NCI-H748 (cell line): ENCODE results near the gene EHF.

Source experiments
- DNase-seq: peaks from one replicate; lab custom pipeline; 2025; ENCODE audit not compliant: unreplicated experiment; lab: John Stamatoyannopoulos, UW

Gene EHF

GRCh38 chr11:34623463-34623862, 2.6 kb downstream of the EHF start:
- no peak for DNase-seq

- DNase-seq = no peak
Observed at GRCh38 chr11:34624069-34624468, 3.2 kb downstream of the EHF start.

- DNase-seq = no peak
Observed at GRCh38 chr11:34625576-34625975, 4.7 kb downstream of the EHF start.

DNA sequence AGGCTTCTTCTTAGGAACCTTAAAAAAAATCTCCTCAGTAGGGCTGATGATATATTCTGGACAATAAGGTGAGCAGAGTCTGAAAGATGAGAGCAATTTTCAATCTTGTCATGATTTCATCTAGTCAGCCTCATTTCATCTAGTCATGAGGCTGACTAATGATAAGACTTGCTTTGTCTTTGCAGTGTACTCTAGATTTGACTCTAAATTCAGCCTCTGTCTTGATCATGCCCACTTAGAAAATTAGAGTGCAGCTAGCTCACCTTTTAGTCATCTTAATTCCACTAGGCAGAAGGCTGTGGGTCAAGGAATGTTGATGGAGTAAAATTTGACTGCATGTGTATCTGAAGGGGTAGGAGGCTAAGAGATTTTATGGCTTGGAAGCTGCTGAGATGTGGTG, 5.5 kb downstream of the EHF start:
- DNase-seq = no peak

DNA sequence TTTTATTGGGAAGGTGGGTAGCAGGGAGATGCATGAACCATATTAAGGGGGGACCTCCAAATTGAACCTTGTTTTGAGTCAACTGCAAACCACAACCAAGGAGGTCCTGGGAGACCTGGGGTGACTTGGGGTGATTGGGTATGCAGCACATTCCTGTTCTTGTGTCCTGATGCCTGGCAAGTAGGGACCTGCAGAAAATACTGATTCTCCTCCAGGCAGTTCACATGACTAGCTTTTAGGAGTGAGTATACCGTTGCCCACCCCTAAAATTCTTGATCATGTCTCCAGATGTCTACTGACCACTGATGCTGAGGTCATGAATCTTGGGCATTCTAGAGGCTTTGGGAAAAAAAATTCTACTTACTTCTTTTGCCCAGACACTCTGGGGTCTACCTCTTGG, 6.3 kb downstream of the EHF start:
- no peak for DNase-seq

GRCh38 chr11:34629711-34630110, 8.8 kb downstream of the EHF start:
- no peak for DNase-seq

DNA sequence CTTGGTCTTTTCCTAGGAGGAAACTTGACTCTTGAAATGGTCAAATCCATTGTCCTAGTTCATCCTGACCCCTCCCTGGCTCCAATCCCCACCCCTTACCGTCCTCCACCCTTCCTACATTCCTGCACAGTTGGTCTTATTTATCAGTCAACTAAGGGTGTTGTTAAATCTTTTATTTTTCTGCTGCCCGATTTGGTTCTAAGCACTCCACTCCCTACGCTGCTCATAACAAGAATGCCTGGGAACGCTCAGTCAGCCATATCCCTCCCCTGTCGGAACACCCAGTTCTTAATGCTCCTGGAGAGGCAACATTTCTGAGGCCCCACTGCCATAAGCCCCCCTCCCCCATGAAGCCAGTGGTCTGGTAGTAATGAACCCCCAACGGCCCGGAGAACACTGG, 9.7 kb downstream of the EHF start:
- DNase-seq = no peak

- DNase-seq = no peak
Observed at GRCh38 chr11:34631297-34631696, 10.4 kb downstream of the EHF start.

GRCh38 chr11:34631737-34632104, 10.8 kb downstream of the EHF start:
- peak; percentile 88 for DNase-seq

- DNase-seq = peak; percentile 98
Observed at GRCh38 chr11:34632105-34632791, 11.4 kb downstream of the EHF start.

- no peak for DNase-seq
Observed at GRCh38 chr11:34633640-34633989, 12.7 kb downstream of the EHF start.

GRCh38 chr11:34633990-34634693, 13.2 kb downstream of the EHF start:
- DNase-seq = peak; percentile 50

DNA sequence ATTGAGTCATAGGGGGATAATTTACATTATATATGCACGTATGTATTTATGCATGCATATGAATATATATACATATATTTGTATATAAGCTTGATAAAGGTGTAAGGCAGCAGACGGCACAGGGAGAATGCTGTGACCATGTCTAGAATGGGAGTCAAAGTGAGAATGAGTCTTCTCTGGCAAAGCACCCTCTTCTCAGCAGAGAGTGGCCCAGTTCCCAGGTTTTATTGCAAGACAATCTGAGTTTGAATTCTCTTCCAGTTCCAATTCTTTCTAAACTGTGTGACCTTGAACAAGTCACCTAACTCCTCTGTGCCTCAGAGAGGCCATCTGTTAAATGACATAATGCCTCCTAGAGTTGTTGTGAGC, 13.8 kb downstream of the EHF start:
- no peak for DNase-seq

DNA sequence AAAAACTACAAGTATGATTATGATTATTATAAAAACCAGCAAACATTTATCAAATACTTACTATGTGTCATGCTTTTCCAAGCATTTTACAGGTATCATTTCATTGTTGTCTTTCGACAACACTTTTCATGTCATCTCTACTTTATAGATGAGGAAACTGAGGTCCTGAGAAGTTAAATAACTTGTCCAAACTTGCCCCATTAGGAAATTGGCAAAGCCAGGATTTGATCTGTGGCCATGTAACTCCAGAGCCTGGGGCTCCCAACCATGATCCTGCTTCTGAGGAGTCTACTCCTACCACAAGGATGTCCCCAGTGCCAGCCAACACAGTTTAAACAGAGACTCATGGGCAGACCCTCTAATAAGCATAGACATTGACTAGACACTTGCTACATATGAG, 15.2 kb downstream of the EHF start:
- no peak for DNase-seq

- no peak for DNase-seq
Observed at GRCh38 chr11:34637303-34637702, 16.4 kb downstream of the EHF start.

GRCh38 chr11:34638897-34639296, 18.0 kb downstream of the EHF start:
- DNase-seq = no peak

- no peak for DNase-seq
Observed at GRCh38 chr11:34639545-34639944, 18.7 kb downstream of the EHF start.

DNA sequence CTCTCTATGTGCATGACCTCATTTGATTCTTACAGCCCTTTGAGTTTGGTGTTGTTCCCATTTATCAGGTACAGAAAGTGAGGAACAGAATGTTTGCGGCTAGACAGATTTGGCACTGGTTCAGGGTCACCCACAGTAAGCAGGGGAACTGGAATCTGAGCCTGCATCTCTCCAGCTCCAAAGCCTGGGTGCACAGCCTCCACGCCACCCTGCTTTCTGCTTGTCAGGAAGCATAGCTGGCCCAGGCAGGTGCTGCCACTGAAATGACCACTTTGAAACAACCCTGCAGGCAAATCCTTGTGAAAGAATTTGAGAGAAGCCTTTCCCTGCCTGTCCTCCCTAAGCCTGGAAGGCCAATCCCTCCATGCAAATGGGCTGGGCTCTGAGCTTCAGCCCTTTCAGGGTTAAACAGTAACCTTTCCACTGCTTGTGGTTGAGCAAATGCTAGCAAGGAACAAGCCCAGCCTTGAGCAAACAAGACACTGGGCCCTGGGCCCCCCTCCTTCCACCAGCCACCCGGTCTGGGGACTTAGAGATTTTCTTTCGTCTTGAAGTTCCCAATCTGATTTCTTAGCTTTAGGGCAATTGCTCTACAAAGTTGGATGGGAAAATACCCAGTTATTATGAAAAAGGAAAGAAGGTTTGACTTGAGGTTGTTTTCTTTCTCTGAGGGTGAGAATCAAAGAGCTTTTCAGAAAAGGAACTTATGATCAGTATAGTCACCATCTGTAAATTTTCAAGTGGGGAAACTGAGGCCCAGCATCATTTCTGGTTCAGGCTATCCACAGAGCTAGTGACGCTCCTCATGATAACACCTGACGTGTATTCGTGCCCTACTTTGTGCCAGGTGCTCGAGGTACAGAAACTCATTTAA, 19.4 kb downstream of the EHF start:
- peak; percentile 31 for DNase-seq

DNA sequence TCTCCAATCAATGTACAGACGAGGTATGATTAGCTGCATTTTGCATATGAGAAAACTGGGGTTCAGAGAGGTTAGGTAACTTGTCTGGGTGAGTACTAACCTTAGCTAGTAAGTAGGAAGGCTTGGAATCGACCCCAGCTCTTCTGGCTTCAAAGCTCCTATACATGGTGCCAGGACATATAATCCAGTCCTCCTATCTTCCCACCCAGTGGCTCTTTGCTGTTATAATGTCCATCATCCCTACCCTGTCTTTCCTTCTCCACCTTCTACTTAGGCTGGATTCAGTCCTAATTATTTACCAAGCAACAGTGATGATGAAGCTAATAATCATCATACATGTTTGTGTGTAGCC, 20.0 kb downstream of the EHF start:
- DNase-seq = no peak

- DNase-seq = no peak
Observed at GRCh38 chr11:34641456-34641855, 20.6 kb downstream of the EHF start.

DNA sequence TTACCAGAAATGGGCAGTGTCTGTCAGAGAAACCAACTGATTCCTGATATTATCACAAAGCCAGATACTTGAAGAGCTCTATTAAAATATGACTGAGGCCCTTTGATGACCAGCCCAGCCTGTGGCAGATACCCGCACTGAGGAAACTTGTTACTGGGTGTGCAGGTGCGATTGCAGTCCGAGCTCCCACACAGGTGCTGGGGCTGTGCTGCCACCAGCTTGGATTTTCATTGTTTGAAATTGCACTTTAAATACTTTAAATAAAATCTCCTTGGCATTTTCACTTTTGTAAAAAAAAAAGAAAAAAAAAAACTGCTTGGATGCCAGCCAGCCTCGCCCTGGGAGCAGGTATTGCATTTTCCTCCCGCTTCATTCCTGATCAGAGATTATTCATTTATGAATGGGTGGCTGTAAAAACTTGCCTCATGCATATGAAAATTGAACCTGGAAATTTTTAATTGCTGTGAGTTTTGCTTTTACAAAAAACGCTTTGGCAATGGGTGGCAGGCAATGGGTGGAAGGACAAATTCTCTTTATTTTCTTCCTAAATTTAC, 21.2 kb downstream of the EHF start:
- no peak for DNase-seq

- no peak for DNase-seq
Observed at GRCh38 chr11:34642873-34643272, 22.0 kb downstream of the EHF start.
